Activated T-cell treated with anti-CD3 and anti-CD28 coated beads, Interleukin-2, amount 50 U/mL, for 1 hour (primary cell): ENCODE results near the gene MUC21.
"Not testable (repeated sequence)": the region's sequence is repeated elsewhere in the genome, so short reads cannot be mapped to it uniquely, and the experiment has no call there.

Experiments used
- DNase-seq: peaks from one replicate; pipeline ENCODE4 v3.0.0-alpha.2; 2020

Gene MUC21

DNA sequence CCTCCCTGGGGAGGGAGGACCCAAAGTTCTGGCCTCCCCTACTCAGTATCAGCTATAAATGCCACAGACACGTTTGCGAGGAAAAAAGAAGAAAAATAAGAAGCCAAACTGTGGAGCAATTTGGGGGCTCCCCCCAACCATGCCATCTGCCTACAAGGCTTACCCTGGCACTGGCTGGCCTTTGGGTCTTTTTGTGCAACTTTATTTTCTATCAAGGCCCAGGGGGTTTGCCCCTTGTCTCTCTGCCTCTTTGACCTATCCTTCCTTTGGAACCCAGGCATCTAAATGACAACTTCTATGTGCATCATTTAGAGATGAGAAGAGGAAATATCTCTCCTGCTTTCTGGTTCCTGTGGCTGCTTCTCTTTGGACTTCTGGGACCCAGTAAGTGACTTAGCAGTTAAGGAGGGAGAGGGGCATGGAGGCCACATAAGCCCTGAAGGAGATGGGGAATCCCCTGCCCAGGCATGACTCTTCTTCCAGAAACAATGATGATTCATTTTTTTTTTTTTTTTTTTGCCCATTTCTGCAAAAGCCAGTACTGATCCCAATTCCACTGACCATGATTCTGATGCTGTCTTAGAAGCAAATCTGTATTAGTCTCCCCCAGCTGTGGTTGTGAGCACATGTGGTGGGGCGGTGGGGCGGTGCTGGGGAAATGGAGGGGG lies 27.0 kb downstream of the MUC21 start, which contains the start of gene MUC22:
Gene MUC22 (plus strand): TSS at position 82 of the 668 bp plus-strand sequence. CDS start 233 bp downstream, at position 315.
- no peak for DNase-seq

DNA sequence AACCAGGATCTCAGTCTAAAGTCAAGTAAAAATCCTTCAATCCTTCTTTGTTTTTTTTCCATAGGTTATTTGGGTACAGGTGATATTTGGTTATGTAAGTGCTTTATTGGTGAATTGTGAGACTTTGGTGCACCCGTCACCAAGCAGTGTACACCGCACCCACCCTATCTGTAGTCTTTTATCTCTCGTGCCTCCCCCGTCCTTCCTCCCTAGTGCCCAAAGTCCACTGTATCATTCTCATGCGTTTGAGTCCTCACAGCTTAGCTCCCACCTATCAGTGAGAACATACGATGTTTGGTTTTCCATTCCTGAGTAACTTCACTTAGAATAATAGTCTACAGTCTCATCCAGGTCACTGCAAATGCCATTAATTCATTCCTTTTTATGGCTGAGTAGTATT lies 27.6 kb downstream of the MUC21 start:
- no peak for DNase-seq

DNA sequence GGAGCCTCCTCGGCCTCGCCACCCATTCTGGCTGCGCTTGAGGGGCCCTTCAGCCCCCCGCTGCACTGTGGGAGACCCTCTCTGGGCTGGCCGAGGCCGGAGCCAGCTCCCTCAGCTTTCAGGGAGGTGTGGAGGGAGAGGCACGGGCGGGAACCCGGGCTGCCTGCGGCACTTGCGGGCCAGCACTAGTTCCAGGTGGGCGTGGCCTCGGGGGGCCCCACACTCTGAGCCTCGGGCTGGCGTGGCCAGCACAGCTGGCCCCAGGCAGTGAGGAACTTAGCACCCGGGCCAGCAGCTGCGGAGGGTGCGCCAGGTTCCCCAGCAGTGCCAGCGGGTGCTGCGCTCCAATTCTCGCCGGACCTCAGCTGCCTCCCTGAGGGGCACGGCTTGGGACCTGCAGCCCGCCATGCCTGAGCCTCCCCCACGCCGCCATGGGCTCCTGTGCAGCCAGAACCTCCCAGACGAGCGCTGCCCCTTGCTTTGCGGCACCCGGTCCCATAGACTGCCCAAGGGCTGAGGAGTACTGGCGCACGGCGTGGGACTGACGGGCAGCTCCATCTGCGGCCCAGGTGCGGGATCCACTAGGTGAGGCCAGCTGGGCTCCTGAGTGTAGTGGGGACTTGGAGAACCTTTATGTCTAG lies 33.3 kb downstream of the MUC21 start:
- no peak for DNase-seq

- DNase-seq, result not testable (repeated sequence)
Observed at GRCh38 chr6:31017436-31017835, 33.9 kb downstream of the MUC21 start.

DNA sequence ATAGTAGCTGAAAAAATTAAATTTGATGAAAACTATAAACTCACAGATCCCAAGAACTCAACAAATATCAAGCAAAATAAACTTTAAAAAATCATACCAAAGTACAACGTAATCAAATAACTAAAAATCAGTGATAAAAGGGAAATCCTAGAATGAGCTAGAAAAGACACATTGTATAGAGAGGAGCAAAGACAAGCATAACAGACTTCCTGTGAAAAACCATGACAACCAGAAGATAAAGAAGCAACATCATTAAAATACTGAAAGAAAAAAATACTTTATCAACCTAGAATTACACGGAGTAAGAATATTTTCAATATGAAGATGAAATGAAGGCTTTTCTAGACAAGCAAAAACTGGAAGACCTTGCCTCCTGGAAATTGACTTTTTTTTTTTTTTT lies 36.5 kb downstream of the MUC21 start:
- DNase-seq, result no peak

DNA sequence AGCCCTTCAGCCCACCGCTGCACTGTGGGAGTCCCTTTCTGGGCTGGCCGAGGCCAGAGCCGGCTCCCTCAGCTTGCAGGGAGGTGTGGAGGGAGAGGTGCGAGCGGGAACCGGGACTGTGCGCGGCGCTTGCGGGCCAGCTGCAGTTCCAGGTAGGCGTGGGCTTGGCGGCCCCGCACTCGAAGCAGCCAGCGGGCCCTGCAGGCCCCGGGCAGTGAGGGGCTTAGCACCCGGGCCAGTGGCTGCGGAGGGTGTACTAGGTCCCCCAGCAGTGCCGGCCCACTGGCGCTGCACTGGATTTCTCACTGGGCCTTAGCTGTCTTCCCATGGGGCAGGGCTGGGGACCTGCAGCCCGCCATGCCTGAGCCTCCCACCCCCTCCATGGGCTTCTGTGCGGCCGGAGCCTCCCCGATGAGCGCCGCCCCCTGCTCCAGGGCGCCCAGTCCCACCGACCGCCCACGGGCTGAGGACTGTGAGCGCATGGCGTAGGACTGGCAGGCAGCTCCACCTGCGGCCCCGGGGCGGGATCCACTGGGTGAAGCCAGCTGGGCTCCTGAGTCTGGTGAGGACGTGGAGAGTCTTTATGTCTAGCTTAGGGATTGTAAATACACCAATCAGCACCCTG lies 37.2 kb downstream of the MUC21 start:
- not testable (repeated sequence) for DNase-seq

DNA sequence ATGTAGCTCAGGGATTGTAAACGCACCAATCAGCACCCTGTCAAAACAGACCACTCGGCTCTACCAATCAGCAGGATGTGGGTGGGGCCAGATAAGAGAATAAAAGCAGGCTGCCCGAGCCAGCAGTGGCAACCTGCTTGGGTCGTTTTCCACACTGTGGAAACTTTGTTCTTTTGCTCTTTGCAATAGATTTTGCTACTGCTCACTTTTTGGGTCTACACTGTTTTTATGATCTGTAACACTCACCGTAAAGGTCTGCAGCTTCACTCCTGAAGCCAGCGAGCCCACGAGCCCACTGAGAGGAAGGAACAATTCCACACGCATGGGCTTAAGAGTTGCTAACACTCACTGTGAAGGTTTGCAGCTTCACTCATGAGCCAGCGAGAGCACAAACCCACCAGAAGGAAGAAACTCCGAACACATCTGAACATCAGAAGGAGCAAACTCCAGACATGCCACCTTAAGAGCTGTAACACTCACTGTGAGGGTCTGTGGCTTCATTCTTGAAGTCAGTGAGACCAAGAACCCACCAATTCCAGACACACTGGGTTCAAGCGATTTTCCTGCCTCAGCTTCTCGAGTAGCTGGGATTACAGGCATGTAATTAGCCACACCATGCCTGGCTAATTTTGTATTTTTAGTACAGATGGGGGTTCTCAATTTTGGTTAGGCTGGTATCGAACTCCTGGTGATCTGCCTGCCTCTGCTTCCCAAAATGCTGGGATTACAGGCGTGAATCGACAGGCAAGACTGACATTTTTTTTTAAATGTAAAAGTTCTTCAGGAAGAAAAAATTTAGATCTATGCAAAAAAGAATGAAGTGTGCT lies 38.4 kb downstream of the MUC21 start:
- DNase-seq, result not testable (repeated sequence)

DNA sequence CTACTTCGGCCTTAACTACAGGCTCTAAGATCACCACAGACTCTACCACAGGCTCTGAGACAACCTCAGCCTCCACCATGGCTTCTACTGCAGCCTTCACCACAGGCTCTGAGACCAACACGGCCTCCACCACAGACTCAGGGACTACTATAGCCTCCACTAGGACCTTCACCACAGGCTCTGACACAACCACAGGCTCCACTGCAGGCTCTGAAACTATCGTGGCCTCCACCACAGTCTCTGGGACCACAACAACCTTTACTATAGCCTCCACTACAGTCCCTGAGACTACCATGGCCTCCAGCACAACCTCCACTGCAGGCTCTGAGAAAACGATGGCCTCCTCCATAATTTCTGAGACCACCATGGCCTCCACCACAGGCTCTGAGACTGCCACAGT lies 42.1 kb downstream of the MUC21 start:
- no peak for DNase-seq

DNA sequence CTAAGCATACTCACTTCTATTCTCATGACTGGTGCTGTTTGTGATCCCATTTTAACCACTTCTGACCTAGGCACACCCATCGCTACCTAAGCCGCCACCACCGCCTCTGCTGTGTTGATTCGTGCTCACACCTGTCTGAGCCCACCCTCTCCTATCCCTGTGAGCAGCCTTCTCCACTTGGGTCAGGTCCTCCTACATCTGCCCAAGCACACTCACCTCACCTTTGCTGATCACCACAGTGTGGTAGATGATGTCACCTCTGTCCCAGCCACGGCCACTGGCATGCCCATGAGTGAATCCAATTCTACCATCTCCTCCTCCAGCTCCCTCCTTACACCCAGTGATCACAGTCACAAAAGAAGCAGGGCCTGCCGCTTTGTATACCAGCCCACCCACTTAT lies 47.6 kb downstream of the MUC21 start:
- no peak for DNase-seq

DNA sequence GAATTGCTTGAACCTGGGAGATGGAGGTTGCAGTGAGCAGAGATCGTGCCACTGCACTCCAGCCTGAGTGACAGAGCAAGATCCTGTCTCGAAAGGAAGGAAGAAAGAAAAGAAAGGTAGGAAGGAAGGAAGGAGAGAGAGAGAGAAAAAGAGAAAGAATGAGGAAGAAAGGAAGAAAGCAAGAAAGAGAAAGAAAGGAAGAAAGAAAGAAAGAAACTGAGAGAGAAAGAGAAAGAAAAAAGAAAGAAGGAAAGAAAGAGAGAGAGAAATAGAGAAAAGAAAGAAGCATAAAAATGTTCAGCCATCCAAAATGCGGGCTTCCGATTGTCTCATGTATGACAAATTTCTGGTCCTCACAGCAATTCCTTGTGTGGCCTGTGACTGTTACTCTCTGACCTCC lies 49.6 kb downstream of the MUC21 start:
- no peak for DNase-seq

DNA sequence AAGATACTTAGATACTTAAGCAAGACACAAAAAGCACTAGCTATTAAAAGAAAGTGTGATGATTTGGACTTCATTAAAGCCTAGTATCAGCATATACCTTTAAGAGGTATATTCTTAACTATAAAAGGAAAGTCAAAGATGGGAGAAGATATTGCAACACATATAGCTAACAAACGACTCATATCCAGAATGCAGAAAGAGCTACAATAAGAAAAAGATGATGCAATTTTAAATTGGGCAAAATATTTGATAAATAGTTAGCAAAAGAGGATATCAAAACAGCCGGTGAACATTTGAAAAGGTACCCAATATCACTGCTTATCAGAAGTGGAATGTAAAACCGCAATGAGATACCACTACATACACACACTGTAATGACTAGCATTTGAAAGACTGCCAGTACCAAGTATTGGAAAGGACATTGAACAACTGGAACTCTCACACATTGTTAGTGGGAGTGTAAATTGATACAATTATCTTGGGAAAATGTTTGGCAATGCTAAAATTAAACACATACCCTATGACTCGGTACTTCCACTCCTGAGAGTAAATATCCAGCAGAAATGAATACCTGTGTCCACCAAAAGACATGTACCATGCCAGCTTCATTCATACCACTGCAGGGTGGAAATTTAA lies 52.5 kb downstream of the MUC21 start:
- no peak for DNase-seq

DNA sequence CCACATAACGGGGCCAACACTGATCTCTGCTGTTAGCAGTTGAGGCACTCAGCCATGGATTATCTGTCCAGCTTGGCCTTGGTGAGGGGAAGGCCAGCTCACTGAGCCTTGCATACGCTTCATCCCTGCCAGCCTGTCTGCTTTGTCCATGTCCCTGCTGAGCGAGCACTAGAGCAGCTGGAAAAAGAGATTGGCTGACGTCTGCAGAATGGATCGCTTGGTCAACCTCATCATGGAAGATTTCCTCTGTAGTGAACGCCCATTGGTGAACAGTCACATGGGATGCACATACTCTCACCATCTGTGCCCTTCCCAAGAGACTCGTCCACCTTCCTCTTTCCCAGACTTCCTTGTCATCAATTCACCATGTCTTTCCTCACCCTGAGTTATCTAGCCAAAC lies 53.7 kb downstream of the MUC21 start:
- DNase-seq, result no peak

DNA sequence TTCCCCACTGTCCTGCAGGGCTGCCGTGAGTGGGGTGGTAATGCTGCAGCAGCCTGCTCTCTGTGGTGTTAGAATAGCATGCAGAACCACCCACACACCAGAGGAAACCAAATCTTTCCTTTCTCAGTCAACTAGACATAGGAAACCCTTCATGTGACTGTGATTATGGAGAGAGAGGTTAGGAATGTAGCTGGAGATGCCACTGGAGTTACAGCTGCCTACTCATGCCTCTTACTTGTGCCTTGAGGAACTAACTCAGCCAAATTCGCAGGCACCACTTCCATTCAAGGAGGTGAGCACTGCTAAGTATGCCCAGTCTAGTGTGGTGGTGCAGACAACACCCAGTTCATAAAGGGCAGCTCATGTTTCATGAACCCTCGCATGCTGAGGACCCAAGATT lies 54.2 kb downstream of the MUC21 start:
- no peak for DNase-seq

- no peak for DNase-seq
Observed at GRCh38 chr6:31038559-31038958, 55.0 kb downstream of the MUC21 start.
